A673 (cell line): ENCODE measurements around the gene SEMA5A. TPM values are rescaled to one million over a fixed set of nuclear protein-coding genes. Genes with fewer than 3 reads are reported as not detected.

ENCODE experiments used
- BruUV-seq: library from RNA; stranded (reverse); fragments of 400-500 nt; replicated peaks from 2 replicates; lab custom pipeline; 2021; lab: Mats Ljungman, UMichigan
- CTCF ChIA-PET: fragments of 300-600 bp; sonication (Branson Sonifier 250); formaldehyde crosslinking; loops from one replicate; lab custom pipeline; 2022; ENCODE audit warnings: antibody characterized with exemption; lab: Charles Lee
- POLR2A ChIA-PET: fragments of 300-600 bp; sonication (Branson Sonifier 250); formaldehyde crosslinking; loops from one replicate; lab custom pipeline; 2022; ENCODE audit warnings: antibody characterized with exemption; ENCODE audit not compliant: low non-redundant PET; lab: Charles Lee
- DNase-seq: peaks from one replicate; pipeline ENCODE4 v3.0.0-alpha.2; 2015; ENCODE audit warnings: low spot score
- H3K27ac ChIP-seq: fragments of 200-600 bp; sonication (generic); 2 replicates; pipeline ENCODE4 v1.5.1; 2016; ENCODE audit warnings: mixed run types, low read depth, mild to moderate bottlenecking, mixed read lengths, antibody characterized with exemption, low read length; ENCODE audit not compliant: poor library complexity, severe bottlenecking
- H3K27me3 ChIP-seq: fragments of 200-600 bp; sonication (generic); replicated peaks from 2 replicates; pipeline ENCODE4 v1.6.1; 2017; ENCODE audit warnings: mixed run types, low read depth, mild to moderate bottlenecking, mixed read lengths, antibody characterized with exemption, low read length; ENCODE audit not compliant: insufficient read depth, poor library complexity
- H3K36me3 ChIP-seq: fragments of 200-600 bp; sonication (generic); 2 replicates; pipeline ENCODE4 v1.6.1; 2016; ENCODE audit warnings: mixed run types, mild to moderate bottlenecking, mixed read lengths, antibody characterized with exemption, low read length; ENCODE audit not compliant: insufficient read depth, poor library complexity, severe bottlenecking
- H3K4me1 ChIP-seq: fragments of 200-600 bp; sonication (generic); 2 replicates; pipeline ENCODE4 v1.6.1; 2017; ENCODE audit warnings: mixed run types, mild to moderate bottlenecking, mixed read lengths, antibody characterized with exemption, low read length; ENCODE audit not compliant: insufficient read depth, poor library complexity, severe bottlenecking
- H3K4me3 ChIP-seq: fragments of 200-600 bp; sonication (generic); 2 replicates; pipeline ENCODE4 v1.5.1; 2016; ENCODE audit warnings: low read depth, mixed run types, mild to moderate bottlenecking, mixed read lengths, low read length; ENCODE audit not compliant: poor library complexity, severe bottlenecking
- H3K9me3 ChIP-seq: fragments of 200-600 bp; sonication (generic); 2 replicates; pipeline ENCODE4 v1.6.1; 2016; ENCODE audit warnings: mixed run types, low read depth, mild to moderate bottlenecking, mixed read lengths, antibody characterized with exemption, low read length; ENCODE audit not compliant: poor library complexity, severe bottlenecking
- EZH2 ChIP-seq: fragments of 200-600 bp; sonication (generic); IDR thresholded peaks from 2 replicates; pipeline ENCODE4 v1.6.1; 2017; ENCODE audit warnings: borderline replicate concordance, low read depth, mild to moderate bottlenecking, mixed read lengths, antibody characterized with exemption, low read length; ENCODE audit not compliant: poor library complexity, severe bottlenecking
- intact Hi-C: fragments of 100-400 bp; cut with micrococcal nuclease; formaldehyde crosslinking; loops from one replicate; pipeline ENCODE4 v1.10.0; 2022; ENCODE audit not compliant: unreplicated experiment
- total RNA-seq: library from RNA; stranded (reverse); gene quantifications from 2 replicates; pipeline ENCODE4 v1.2.3, GENCODE V29; 2021
- TF ChIP-seq, protein P1 (sequence below): fragments of 300-800, 200-600 bp; sonication (generic); conservative IDR thresholded peaks from 2 replicates; pipeline ENCODE4 v1.5.1; 2017; ENCODE audit warnings: low read depth, mild to moderate bottlenecking, antibody characterized with exemption, low read length, moderate library complexity, mixed read lengths

SEMA5A gene
- total RNA-seq, 1 experiment from 2014 or later = 0.17 TPM

DNA sequence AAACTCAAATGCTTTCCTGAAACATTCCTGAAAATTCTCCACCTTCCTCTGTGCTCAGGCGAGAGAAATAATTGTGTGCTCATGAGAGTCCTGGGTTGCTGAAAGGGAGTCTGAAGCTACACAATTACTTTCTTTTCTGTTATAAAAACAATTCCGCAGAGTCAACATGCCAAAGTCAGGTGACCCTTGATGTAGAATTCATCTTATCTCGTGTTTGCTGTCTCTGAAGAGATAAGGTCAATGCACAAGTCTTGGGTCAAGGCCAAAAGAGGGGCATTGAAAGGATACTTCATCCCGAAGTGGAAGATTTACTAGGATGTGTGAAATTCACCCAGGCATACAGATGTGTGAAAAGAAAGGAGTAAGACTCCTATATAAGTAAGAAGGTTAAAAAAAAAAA is 493.5 kb downstream of the SEMA5A start:
- no peak for DNase-seq
- H3K27ac ChIP-seq = no peak overlapping the region
- no peak overlapping the region for H3K4me3 ChIP-seq
- H3K36me3 ChIP-seq = no peaks in the 10 kb centered on the region
- intact Hi-C loops = no loop called here
- ChIA-PET CTCF (no interaction called here), POLR2A (no interaction called here)
- H3K27me3 ChIP-seq = no peaks in the 10 kb centered on the region
- no peaks in the 10 kb centered on the region for H3K4me1 ChIP-seq
- no peak for TF ChIP-seq EZH2
- TF ChIP-seq, protein P1, sequence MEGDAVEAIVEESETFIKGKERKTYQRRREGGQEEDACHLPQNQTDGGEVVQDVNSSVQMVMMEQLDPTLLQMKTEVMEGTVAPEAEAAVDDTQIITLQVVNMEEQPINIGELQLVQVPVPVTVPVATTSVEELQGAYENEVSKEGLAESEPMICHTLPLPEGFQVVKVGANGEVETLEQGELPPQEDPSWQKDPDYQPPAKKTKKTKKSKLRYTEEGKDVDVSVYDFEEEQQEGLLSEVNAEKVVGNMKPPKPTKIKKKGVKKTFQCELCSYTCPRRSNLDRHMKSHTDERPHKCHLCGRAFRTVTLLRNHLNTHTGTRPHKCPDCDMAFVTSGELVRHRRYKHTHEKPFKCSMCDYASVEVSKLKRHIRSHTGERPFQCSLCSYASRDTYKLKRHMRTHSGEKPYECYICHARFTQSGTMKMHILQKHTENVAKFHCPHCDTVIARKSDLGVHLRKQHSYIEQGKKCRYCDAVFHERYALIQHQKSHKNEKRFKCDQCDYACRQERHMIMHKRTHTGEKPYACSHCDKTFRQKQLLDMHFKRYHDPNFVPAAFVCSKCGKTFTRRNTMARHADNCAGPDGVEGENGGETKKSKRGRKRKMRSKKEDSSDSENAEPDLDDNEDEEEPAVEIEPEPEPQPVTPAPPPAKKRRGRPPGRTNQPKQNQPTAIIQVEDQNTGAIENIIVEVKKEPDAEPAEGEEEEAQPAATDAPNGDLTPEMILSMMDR = no peak
- no TSS peak for BruUV-seq
- H3K9me3 ChIP-seq = peaks cover 17% of the 10 kb centered on the region

DNA sequence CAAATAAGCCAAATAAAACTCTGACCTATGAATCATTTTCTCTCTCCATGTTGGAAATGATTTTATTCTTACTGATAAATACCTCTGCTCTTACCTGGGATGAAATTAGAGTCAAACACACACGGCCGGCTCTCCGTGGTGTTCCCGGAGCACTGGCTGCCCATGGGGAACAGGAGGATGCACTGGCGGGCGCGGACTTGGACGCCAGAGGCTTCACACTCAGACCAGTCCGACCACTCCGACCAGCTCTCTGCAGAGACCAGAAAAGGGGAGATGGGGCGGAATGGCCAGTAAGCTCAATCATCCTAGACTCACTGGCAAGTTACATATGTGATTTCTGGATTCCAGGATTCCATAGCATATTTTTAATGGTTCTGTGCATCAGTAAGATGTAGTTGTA is 494.1 kb downstream of the SEMA5A start:
- H3K4me1 ChIP-seq = no peaks in the 10 kb centered on the region
- CTCF ChIA-PET = no interaction called here
- H3K27ac ChIP-seq = no peak overlapping the region
- POLR2A ChIA-PET = no interaction called here
- intact Hi-C loops = no loop called here
- H3K27me3 ChIP-seq = no peaks in the 10 kb centered on the region
- no TSS peak for BruUV-seq
- H3K36me3 ChIP-seq = no peaks in the 10 kb centered on the region
- no peak overlapping the region for H3K4me3 ChIP-seq
- no peak for DNase-seq
- peaks cover 17% of the 10 kb centered on the region for H3K9me3 ChIP-seq
- TF ChIP-seq EZH2 = no peak
- TF ChIP-seq, protein P1 = no peak

DNA sequence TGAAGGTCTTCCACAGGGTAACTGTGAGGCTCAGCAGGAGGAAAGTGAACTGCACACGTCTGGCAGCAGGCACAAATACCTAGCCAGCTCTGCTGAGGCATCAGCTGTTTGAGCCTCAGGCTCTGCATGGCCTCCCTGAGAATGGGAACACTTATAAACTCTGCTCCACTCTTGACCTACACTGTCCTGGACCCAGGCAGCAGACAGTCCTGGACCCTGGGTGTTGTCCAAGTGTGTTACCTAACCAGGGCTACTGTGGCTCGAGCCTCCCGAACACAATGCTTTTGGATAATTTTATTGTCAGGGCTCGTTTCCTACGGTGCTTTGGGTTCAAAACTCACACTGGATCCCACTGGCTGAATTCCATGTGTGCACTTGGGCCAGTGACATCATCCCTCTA is 497.9 kb downstream of the SEMA5A start:
- no peaks in the 10 kb centered on the region for H3K36me3 ChIP-seq
- no peaks in the 10 kb centered on the region for H3K27me3 ChIP-seq
- intact Hi-C loops = no loop called here
- no peak for DNase-seq
- TF ChIP-seq, protein P1 = no peak
- no peak for TF ChIP-seq EZH2
- BruUV-seq = no TSS peak
- H3K4me1 ChIP-seq = no peaks in the 10 kb centered on the region
- H3K9me3 ChIP-seq = peaks cover 8% of the 10 kb centered on the region
- CTCF ChIA-PET = no interaction called here
- POLR2A ChIA-PET = no interaction called here
- no peak overlapping the region for H3K27ac ChIP-seq
- H3K4me3 ChIP-seq = no peak overlapping the region
